HG03280 (cell line): ENCODE measurements around the gene MSX1.

Experiments used
- ATAC-seq: cut with Tn5 transposase; IDR thresholded peaks from one replicate; pipeline ENCODE4 v1.9.1; 2021; ENCODE audit warnings: mild to moderate bottlenecking, moderate library complexity; ENCODE audit not compliant: unreplicated experiment

The MSX1 gene

DNA sequence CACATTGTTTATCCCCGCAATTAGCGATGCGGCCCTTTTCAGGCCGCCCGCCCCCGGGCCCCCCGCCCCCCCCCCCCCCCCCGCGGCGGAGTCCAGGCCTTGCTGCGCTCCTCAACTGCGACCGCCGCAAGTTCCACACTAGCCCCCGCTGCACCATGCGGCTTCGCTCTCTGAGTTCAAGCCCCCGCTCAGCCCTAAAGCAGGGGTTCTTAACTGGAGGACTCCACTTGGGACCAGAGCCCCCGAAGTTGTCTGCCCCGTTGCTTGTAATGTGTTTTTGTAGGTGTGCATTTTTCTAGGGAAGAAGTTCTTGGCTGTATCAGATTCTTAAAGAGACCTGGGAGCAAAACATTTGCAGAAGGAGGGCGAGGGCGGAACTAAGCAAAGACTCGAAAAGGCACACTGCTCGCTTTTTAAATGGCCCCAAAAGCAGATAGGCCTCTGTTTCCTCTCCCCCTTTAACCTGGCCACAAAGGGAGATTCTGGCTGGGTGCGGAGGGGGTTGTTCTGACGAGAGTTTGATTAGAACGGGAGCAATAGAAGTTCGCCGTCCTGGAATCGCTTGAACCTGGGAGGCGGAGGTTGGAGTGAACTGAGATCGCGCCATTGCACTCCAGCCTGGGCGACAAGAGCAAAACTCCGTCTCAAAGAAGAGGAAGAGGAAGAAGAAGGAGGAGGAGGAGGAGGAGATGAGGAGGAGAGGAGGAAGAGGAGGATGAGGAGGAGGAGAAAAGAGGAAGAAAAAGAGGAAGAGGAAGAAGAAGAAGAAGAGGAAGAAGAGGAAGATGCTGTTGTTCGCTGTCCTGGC is 2.3 kb upstream of the MSX1 start:
- ATAC-seq, result no peak

DNA sequence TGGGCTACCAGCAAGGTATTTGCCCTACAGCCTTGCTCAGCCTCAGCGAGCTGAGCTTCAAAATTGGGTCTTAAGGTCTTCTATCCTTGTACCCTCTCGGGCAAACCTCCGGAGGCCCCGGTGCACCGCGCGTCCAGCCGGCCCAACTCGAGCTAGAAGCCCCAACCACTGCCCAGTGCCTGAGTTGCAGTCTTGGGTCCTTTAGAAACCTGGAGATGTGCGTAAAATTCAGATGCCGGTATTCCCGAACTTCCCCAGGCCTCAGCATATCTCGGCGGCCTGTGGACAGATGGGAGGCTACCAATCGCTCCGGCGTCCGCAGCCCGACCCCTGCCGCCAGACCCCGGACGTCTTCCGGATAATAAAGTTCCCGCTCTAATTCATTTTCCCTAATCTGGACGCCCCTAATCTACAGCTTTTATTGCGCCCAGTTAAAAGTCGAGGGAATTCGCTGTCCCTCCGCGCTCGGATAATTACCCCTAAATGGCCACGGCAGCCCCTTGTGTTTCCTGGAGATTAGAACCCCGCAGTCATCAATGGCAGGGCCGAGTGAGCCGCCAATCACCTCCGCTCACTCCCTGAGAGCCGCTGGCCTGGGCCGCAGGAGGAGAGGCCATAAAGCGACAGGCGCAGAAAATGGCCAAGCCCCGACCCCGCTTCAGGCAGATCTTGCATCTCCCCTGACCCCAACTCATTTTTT is 1.5 kb upstream of the MSX1 start:
- ATAC-seq, result no peak

DNA sequence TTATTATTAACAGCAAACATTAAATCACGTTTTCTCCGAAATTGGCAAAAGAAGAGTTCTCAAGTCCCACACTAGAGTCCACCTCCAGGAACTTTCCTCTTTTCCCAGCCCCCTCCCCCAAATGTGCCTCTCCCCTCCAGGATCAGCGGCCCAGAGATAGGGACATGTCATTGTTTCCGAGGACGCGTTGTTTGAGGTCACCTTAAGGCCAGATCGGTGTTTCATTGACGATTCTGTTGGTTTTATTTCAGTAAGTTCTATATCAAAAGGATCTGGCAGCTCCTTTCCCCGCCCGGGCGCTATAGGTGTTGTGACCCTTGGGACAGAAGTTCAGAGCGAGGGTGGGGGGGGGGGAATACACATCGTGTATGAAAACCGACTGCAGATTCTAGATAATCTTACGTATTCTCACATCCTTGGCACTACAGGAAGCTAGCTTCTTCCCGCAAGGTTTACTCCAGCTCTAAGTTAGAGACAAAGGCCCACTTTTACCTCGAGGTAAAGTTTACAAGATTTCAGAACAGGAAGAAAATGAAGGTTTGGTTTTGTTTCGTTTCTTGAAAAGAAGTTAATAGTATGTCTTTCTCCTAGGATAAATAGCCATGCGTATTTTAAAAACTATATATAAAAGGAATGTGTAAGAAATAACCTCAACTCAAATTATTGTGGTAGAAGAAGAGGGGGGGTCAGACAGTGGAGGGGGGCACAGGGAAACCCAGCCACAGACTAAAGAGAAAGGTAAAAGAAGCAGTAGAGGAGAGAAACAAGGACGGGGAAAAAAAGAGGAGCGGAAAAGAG is 739 bp upstream of the MSX1 start:
- no peak for ATAC-seq

DNA sequence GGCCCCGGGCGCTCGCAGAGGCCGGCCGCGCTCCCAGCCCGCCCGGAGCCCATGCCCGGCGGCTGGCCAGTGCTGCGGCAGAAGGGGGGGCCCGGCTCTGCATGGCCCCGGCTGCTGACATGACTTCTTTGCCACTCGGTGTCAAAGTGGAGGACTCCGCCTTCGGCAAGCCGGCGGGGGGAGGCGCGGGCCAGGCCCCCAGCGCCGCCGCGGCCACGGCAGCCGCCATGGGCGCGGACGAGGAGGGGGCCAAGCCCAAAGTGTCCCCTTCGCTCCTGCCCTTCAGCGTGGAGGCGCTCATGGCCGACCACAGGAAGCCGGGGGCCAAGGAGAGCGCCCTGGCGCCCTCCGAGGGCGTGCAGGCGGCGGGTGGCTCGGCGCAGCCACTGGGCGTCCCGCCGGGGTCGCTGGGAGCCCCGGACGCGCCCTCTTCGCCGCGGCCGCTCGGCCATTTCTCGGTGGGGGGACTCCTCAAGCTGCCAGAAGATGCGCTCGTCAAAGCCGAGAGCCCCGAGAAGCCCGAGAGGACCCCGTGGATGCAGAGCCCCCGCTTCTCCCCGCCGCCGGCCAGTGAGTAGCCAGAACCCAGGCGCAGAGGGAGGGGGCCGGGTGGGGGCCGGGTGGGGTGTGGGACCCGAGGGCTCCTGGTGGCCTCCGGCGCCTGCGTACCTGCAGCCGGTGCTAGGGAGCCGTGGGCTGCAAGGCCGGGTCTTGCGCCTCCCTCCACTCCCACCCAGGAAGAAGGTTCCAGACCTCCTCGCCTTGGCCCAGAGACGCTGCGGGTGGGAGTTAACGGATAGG is 534 bp downstream of the MSX1 start:
- peak; percentile 47 for ATAC-seq

DNA sequence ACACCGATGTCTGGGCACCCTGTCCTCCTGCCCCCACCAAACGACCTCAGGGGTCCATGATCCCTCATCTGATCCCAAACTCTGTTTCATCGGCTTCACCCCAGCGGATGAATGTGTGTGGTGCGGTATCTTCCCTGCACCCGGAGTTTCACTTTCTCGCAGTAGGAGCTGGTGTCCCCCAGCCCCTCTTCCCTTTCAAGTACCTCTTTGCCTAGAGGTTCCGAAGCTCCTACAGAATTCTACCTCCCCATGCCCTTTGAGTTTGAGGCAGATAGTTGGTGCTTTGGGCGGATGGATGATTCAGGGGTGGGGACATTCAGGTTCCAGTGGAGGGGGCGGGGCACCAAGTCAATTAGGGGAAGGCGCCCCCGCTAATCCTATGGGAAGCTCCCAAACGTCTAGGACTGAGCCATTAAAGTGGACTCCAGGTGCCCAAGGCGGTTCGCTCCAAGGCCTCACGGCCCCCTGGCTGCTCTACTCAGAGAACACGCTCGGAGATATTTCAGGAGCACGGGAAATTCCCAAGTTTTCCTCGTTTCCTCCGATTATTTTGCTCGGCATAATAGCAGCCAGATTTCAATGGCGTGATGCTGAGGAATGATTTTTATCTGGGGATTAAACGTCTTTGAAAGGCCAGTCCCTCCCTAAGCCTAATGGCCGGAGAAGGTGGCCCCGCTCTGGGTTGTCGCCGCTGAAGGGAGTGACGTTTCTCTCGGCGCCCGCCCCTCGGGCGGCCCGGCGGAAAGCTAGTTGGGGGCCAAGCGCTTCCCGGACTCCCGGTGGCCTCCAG is 1.3 kb downstream of the MSX1 start:
- ATAC-seq, result no peak

DNA sequence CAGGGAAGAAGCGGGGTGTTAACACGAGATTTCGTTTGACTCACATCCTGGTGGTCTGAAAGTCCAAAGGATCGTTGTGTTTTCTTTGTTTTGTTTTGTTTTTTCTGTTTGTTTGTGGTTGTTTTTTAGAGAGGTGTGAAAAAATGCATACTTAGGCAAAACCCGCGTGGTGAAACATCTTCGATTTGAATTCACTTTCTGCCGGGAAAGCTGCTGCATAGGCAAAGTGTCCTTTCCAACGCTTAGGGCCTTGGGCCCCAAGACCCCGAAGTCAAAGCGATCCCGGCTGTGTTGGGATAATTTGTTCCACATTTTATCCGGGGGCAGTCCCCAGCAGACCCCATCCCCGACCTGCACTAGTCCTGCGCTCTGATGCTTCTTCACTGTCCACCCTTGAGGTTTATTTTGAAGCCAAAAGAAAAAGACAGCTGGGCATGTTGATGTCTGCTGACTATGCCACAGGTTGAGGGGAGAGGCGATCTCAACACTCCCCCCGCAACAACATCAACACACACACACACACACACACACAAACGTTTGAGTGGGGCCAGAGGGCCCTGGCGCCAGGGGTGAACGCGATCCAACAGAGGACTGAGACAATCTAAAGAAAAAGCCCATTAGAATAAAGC is 2.0 kb downstream of the MSX1 start:
- no peak for ATAC-seq

DNA sequence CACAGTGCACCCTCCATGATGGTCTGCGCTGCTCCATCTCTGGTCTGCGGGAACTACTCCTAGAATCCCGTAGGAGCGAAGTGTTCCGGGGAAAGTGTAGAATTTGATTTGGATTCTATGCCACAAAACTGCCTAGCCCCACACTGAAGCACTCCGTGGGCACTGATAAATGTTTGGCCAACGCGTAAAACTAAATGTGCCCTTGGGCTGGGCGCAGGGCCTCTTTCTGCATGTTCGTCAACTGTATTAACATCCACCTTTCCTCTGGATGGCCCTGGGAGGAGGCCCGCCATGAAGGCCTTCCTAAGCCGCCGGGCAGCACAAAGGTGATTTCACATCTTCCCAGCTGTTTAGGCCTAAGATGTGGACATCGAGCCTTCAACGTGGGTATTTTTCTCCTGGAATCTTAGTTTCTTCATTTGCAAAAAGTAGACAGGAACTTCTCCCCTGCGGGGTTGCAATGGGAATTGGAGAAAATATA is 2.6 kb downstream of the MSX1 start:
- ATAC-seq, result no peak

DNA sequence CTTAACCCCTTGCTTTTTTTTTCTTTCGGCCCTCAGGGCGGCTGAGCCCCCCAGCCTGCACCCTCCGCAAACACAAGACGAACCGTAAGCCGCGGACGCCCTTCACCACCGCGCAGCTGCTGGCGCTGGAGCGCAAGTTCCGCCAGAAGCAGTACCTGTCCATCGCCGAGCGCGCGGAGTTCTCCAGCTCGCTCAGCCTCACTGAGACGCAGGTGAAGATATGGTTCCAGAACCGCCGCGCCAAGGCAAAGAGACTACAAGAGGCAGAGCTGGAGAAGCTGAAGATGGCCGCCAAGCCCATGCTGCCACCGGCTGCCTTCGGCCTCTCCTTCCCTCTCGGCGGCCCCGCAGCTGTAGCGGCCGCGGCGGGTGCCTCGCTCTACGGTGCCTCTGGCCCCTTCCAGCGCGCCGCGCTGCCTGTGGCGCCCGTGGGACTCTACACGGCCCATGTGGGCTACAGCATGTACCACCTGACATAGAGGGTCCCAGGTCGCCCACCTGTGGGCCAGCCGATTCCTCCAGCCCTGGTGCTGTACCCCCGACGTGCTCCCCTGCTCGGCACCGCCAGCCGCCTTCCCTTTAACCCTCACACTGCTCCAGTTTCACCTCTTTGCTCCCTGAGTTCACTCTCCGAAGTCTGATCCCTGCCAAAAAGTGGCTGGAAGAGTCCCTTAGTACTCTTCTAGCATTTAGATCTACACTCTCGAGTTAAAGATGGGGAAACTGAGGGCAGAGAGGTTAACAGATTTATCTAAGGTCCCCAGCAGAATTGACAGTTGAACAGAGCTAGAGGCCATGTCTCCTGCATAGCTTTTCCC is 3.4 kb downstream of the MSX1 start:
- ATAC-seq, result no peak

DNA sequence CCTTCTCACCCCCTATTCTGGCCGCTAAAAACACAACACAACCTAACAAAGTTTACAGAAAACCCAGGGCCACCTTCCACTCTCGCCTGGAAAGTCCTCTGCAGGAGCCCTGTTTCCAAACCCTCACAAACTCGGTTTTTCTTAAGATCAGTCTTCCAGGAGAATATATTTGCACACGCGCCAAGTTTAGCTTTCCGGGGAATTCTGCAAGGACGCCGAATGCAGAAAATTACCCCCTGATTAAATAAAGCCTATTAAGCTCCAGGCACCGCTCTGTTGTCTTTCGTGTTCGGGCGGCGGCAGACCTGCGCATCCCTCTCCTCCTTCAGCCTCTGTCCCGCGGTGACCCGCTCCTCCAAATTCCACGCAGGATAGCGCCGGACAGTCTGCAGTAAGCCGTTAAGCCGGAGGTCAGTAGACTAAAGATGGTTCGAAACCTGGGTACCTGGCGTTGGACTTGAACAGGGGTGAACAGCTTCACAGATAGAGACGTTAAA is 5.0 kb downstream of the MSX1 start:
- ATAC-seq, result no peak

DNA sequence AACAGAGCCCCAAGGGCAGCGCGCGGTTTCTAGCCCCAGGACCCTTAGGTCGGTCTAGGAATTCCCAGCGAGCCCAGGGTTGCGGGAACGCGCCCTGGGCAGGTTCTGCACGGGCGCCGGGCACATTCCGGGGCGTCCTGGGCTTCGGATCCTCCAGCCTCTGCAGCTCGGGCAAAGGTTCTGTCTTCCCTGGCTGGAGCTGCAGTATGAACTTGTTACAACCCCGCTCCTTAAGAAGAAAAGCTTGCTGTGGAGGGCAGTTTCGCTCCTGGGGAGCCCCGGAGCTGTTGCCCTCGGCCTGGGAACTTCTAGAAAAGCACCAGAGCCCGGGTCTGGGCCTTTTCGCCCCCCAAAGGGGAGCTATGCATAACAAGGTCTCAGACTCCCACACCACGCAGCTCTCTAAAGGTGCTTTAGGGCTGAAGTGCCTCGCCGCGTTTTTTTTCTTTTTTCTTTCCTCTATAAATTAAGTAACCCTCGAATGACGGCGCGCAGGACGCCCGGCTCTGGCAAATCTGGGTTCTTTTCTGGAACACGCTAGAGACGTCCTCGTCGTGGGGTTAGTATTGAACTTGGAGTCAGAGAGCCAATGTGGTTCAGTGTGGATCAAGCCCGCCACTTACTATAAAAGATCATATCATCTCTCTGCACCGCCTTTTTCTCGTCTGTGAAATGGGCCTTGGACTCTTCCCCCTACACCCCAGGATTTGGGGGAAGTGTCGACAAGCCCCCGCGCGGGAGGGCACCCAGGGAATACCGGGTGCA is 5.7 kb downstream of the MSX1 start:
- no peak for ATAC-seq

DNA sequence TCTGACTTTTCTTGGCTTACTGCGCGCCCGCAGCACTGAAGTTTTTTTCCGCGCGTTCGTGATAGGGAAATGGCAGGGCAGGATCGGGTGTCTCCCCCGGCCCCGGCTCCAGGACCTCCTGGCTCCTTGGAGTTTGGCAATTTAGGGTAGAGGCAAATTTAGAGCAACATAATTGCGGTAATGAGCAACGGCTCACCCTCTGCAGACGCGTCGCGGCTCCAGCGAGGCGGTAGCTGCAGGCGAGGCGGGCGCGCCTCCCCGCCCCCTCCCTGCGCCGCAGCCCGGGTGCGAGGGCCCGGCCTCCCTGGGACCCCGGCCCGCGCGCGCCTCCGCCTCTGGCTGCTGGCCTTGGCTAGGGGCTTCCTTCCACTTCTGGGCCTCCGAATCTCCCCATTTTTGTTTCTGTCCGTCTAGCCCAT is 6.2 kb downstream of the MSX1 start:
- ATAC-seq, result no peak

DNA sequence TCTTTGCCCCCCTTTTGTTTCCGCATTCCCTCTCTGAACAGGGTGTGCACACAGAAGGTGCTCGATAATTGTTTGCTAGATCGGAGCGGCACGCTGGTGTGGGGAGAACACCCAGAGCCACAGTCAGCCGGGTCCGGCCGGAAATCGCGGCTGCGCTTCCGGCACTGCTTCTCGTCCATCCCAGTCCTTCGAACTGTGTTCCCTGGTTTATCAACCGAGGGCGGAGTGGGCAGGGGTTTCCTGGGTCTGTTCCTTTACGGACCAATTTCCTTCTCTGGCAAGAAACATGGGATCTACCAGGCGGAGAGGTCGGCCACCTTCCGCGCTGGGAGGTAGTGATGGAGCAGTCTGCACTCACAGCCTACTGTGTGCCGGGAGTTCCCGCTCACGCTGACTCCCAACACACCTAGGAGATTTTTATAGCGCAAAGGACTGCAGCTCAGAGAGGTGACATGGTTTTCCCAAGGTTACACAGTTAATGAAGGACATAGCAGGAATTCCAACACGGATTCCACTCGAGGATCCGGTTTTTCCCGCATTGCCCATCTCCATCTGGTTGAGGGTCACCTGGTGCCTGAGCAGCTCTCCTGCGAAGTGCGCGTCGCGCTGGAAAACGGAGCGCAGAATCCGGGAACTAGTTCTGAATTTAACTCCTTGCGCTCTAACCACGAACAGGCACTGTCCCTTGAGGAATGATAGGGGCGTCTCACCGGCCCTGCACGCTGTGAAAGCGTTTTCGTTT is 6.8 kb downstream of the MSX1 start:
- ATAC-seq, result no peak

DNA sequence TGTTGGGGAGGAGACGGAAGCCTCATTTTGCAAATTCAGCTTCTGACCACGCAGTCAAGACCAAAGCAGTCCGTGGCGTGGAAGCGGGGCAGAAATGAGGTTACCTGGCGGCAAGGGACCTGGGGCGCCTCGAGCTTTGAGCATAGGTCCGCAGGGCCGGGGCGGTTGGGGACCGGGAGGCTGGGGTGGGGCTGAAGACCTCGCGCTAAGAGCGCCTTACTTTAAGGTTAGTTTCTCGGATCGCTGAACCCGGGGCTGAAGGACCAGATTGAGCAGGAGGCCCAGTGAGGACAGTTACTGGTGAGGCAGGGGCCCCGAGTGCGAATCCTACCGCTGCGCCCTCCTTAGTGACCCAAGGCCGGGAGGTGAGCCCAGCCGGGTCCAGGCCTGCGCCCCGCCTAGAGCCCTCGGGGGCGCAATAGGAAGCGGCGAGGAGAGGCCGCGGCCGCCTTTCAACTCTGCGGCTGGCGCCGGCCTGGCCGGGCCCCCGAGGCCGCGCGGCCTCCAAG is 7.5 kb downstream of the MSX1 start:
- ATAC-seq, result no peak

DNA sequence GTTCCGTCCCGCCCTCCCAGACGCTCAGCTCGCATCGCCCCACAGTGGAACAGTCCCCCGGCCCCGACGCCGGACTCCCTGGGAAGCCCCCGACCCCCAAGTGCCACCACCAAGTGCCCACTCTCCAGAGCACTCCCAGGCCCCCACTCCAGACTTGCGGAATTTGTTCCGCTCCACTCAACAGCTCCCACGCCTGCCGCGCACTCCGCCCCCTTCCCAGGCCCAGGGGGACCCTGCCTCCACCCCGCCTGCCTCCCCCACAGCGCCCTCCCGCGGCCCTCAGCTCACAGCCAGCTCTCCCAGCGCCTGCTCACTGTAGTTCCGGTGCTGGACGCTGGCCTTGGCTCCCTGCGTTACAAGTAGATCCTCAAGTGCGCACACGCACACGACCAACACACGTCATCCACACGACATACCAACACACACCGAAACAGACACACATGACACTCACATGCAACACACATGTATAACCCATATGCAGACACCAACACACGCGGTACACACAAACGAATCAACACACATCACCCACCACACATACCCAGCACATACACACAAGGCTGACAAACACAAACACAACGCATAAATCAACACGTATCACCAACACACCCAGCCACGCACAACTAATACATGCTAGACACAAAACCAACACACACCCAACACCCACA is 8.0 kb downstream of the MSX1 start:
- ATAC-seq, result no peak

DNA sequence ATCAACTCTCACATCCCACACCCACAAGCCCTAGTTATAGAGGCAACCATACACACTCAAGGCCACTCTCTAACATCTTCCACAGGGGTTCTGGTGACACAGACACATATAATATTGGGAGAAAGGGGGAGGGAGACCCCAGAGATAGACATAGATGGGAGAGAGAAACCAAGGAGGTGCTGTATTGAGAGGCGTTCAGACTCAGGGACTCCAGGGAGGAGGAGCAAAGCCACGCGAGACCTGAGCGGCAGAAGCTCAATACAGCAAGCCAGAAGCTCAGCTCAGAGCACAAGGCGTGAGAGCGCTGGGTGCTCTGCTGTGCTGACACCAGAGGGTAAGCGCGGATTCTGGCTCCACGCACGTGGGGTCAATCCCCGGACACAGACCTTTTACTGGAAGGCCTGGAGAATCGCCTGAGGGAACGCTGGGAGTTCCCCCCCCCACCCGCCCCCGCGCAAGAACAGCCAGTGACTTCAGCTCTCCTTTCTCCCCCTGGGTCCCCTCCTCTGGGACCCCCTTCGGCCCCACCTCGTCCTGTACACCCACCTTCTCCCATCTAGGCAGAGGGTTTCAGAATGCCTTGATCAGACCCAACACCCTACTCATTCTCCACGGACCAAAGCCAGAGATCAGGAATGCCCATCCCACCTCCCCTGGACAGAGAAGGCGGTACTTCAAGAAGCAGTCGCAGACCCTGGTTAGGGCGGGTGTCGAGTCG is 8.7 kb downstream of the MSX1 start:
- no peak for ATAC-seq
